ENCODE results near the gene ASAP2.

Gene ASAP2

GRCh38 chr2:9232166-9232479 is 25.5 kb downstream of the ASAP2 start:
- DNase-seq = no peak

DNA sequence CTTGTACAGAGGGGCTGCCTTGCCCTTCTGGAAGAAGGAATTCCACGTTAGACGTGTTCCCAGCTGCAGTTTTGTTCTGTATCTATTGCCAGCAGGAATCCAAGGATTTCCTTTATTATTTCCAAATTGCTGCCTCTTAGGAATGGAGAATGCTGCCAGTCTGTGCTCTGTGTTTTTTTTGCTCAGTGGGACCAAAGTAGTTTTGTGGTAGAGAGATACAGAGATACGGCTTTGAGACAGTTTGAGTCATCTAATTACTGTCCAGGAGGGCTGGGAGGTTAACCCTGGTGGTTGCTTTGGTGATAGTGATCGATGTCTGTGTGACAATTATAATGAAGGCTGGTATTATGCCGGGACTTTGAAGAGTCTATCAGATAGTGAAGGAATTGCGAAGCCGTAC is 26.3 kb downstream of the ASAP2 start:
- peak; percentile 37 for DNase-seq

- peak; percentile 83 for DNase-seq
These were observed 28.1 kb downstream of the ASAP2 start for GRCh38 chr2:9234680-9235146.

DNA sequence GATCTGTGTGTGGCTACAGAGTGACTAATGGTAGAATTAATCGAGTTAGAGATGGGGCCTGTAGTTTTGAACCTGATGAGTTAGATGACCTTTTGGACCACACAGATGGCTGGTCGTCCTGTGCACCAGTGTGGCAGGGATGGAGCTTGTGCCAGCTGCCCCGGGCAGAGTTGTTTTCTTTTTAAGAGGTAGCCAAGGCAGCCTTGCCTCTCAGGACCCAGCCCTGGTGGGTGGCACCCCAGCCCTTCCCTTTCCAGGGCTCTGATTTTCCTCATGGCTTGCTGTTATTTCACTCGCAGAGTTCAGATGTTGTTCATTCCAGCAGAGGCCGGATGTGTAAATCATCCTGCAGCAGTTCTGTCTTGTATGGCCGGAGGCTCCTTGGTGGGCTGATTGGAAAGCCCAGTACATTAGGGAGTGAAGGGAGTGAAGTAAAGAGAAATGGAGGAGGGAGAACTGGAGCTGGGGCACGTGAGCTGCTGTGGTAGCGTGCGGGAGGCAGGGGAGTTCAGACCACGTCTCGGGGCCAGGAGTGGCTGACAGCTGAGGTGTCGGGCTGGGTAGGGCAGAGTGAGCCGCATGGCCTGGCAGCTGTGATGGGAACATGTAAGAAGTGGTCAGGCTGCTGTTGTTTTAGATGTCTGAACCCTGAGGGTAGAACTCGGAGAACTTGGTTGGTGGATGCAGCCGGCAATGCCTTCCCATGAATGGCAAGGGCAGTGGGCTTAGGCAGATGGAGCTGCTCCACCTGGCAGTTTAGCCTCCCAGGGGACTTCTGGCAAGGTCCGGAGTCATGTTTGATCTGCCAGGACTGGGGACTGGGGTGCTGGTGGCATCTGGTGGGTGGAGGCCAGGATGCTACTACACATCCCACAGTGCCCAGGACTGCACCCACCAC is 28.8 kb downstream of the ASAP2 start:
- DNase-seq = peak; percentile 76

DNA sequence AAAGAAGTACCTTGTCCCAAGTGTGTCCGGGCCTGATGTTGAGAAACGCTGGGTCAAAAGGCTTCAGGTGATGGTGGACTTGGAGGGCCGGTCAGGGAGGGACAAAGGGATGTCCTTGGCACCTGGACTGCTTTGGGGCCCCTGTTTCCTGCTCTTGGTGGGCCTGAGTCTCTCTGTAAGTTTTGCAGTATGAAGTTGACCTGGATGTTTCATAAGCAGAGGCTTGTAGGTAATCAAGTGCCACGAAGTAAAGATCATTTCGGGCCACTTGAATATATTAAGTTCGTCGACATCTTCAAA is 29.4 kb downstream of the ASAP2 start:
- no peak for DNase-seq

DNA sequence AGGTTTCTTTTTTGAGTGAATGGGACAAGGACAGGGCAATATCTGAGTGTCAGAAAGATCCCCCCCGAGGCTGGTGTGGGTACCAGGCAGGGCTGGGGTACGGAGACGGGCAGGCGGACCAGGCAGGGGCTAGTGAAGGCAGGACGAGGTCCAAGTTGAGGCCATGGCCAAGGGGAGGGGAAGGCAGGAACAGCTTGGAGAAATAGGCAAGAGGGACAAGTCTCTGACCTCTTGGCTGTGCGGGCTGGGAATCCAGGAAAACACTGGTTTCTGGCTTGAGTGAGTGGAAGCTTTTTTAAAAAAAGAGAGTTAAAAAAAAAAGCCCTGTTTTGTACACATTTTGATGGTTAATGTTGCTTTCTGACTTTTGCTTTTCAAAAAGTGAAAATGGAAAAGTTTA is 30.3 kb downstream of the ASAP2 start:
- no peak for DNase-seq

DNA sequence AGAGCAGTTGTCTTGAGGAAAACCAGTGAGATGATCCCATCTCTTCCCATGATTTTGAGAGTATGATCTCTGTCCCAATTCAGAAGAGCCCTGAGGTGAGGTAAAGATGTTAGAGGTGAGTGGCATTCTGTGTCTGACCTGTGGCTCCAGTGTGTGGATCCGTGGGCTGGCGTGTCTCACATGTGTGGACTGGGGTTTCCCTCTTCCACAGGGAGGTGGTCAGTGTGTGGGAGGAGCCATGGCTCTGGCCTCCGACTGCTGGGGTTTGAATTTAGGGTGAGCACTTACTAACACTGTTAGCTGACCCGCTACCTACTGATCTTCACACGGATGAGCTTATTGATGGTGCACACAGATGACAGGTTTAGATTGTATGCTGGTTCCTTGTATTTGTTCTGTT is 31.2 kb downstream of the ASAP2 start:
- no peak for DNase-seq

GRCh38 chr2:9238591-9239326 is 32.1 kb downstream of the ASAP2 start:
- peak; percentile 42 for DNase-seq

GRCh38 chr2:9239616-9240015 is 33.0 kb downstream of the ASAP2 start:
- no peak for DNase-seq

- no peak for DNase-seq
These were observed 34.1 kb downstream of the ASAP2 start for GRCh38 chr2:9240745-9241144.

DNA sequence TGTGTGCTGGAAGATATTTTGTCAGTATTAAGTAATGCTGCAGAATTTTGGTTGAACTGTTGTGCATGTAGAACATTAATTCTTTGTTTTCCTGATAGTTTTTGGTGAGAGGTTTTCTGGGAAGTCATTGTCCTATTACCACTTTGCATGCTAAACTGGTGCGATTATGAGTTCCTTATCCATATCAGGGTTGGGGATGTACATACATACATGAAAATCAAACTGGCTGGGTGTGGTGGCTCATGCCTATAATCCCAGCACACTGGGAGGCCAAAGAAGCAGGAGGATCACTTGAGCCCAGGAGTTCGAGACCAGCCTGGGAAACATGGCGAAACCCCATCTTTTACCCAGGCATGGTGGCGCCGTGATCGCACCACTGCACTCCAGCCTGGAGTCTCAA is 34.6 kb downstream of the ASAP2 start:
- no peak for DNase-seq

GRCh38 chr2:9243357-9243756 is 36.7 kb downstream of the ASAP2 start:
- no peak for DNase-seq

- DNase-seq = no peak
These were observed 38.5 kb downstream of the ASAP2 start for GRCh38 chr2:9244985-9245544.

DNA sequence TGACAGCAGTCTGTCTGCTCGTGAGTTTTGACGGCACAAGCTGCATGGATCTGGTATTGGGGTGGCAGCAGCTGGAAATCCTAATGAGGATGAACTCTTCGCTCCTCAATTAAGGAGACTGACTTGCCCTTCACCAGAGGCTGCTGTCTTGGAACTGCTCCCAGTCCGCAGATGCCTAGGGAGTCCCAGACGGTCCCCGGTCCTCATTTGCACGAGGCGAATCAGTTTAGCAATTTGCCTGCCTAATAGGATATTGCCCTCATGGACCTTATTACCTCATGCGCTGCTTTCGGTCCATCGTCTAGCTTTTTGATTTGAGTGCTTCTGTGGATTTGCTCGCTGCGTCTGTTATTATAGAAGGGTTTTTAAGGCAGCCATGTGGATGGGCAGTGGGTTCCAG is 40.6 kb downstream of the ASAP2 start:
- no peak for DNase-seq

DNA sequence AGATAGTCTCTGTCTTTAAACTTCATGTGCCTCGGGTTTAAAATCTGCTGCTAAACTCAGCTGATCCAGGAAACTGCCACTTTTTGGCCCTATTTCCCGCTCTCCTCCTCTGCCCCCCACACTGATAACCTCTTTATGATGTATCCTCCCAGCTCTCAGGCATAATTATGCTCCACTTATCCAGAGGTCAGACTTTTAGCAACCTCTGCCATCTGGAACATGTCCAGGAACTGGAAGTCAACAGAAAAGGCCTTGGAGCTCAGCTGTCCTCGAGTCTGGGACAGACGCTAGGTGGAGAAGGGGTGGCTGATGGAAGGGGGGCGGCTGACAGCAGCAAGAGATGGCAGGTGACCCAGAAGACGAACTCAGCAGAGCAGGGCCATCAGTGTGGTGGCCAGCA is 41.2 kb downstream of the ASAP2 start:
- DNase-seq = no peak

DNA sequence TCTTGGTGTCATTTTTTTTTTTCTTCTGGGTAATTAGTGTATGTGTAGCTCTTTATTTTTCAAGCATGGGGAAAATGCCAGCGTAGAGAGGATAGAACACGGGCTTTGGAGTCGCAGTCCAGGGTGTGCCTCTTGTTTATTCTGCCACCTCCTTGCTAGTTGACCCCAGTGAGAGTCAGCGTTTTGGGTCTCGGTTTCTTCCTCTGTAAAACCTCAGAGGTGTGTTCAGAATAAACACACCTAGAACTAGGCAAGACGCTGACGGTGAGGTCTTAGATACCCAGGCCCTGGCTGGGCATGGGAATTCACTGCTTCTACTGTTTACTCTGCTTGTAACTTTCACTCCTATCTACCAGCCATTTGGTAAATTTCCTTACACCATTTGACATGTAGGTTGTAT is 41.8 kb downstream of the ASAP2 start:
- DNase-seq = no peak

GRCh38 chr2:9249020-9249800 is 42.6 kb downstream of the ASAP2 start:
- DNase-seq = peak; percentile 37

DNA sequence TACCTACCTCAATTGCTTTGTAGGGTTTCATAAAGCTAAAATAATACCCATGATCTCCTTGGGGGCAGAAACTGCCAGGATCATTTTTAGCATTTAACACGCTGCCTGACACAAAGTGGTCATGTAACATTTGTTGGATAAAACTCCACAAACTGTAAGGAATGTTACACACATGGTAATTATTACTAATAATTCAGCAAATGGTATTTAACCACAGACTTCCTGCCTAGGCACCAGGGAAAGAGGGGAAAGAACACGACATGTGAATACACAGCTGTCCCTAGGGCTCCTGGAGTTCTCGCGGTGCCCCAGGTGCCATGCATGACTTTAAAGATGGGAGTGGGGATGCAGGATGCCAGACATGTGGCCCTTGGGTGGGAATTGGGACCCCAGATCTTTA is 43.5 kb downstream of the ASAP2 start:
- DNase-seq = peak; percentile 67

- no peak for DNase-seq
These were observed 44.0 kb downstream of the ASAP2 start for GRCh38 chr2:9250498-9251153.

GRCh38 chr2:9251154-9252001 is 44.8 kb downstream of the ASAP2 start:
- DNase-seq = peak; percentile 88

DNA sequence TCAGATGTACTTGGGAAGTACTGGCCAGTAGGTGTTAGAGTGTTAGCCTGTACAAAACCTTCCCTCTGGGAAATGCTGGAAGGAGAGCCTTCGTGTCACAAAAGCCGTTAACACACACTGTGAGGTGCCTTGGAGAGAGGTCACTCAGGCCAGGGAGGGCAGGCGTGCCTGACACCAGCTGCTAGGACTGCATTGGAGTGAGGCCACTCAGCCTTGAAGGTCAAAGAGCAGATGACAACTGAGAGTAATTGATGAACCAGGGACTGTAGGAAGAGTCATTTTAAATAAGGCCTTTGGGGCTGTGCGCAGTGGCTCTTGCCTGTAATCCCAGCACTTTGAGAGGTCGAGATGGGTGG is 45.4 kb downstream of the ASAP2 start:
- DNase-seq = no peak

DNA sequence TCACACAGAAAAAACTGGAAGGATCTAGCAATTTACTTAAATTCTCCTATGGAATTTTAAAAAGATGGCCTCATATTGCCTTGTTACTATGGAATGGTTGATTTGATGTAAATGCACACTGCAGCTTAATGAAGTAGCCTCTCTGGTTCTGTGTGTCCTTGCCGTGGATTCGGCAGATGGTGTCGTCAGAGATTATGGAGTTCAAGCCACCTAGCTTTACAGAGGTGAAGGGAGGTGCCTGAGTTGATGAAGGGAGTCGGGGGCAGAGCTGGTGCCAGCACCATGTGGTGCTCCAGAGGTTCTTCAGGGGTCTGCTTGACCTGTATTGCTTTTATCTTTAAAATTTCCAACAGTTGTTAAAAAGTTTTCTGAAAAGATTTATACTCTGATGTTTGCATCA is 48.8 kb downstream of the ASAP2 start:
- DNase-seq = no peak
